GM19099 (cell line): ENCODE results near the gene GPX7.
A peak's percentile ranks its signal among the peaks of the same experiment; 100 is the strongest.

ENCODE experiments used
- POLR2A ChIP-seq: IDR thresholded peaks from 3 replicates; pipeline ENCODE4 v1.6.1; 2011; ENCODE audit warnings: low read depth; ENCODE audit not compliant: insufficient read length; ENCODE audit errors: extremely low read depth

Gene GPX7

GRCh38 chr1:52601991-52602855 lies at the start of gene GPX7:
Gene GPX7, plus strand, starts transcription at chr1:52602371. Its CDS starts 39 bp downstream, at chr1:52602410.
- peak; percentile 62 for TF ChIP-seq POLR2A

GRCh38 chr1:52552505-52553361 lies 49.4 kb upstream of the GPX7 start, which contains the start of gene TUT4:
Gene TUT4, minus strand, starts transcription at chr1:52553092. Its CDS starts 26,812 bp downstream, at chr1:52526280.
- no peak for TF ChIP-seq POLR2A

GRCh38 chr1:52553362-52554266 lies 48.6 kb upstream of the GPX7 start:
- TF ChIP-seq POLR2A: peak; percentile 63

- no peak for TF ChIP-seq POLR2A
These were observed 47.9 kb upstream of the GPX7 start for GRCh38 chr1:52554267-52554640.

GRCh38 chr1:52554756-52555155 lies 47.4 kb upstream of the GPX7 start:
- TF ChIP-seq POLR2A: no peak

- no peak for TF ChIP-seq POLR2A
These were observed 45.4 kb upstream of the GPX7 start for GRCh38 chr1:52556641-52557360.

GRCh38 chr1:52558941-52559340 lies 43.2 kb upstream of the GPX7 start:
- TF ChIP-seq POLR2A: no peak

GRCh38 chr1:52559875-52560274 lies 42.3 kb upstream of the GPX7 start:
- no peak for TF ChIP-seq POLR2A

- no peak for TF ChIP-seq POLR2A
These were observed 39.4 kb upstream of the GPX7 start for GRCh38 chr1:52562766-52563165.

- TF ChIP-seq POLR2A: no peak
These were observed 34.2 kb upstream of the GPX7 start for GRCh38 chr1:52567943-52568342.

GRCh38 chr1:52569449-52570210 lies 32.5 kb upstream of the GPX7 start:
- no peak for TF ChIP-seq POLR2A

GRCh38 chr1:52571783-52572182 lies 30.4 kb upstream of the GPX7 start:
- no peak for TF ChIP-seq POLR2A

- no peak for TF ChIP-seq POLR2A
These were observed 29.8 kb upstream of the GPX7 start for GRCh38 chr1:52572387-52572786.
